Neural cell (in vitro differentiated cells): ENCODE results near the gene ARHGAP6. TPM values are rescaled to one million over a fixed set of nuclear protein-coding genes. Genes with fewer than 3 reads are reported as not detected.

ENCODE experiments used
- H2AFZ ChIP-seq: fragments of 200-600, 300-800 bp; sonication (generic), shearing (Covaris generic); 2 replicates; pipeline ENCODE4 v1.6.0; 2014; ENCODE audit warnings: low read depth, mild to moderate bottlenecking, antibody characterized with exemption, low read length, moderate library complexity
- H3F3A ChIP-seq: fragments of 200-600 bp; shearing (Covaris generic); 2 replicates; pipeline ENCODE4 v1.6.1; 2016; ENCODE audit warnings: mild to moderate bottlenecking, moderate library complexity, mixed read lengths, antibody characterized with exemption, low read length; ENCODE audit not compliant: insufficient read depth, poor library complexity, severe bottlenecking
- H3K27ac ChIP-seq: fragments of 200-600, 300-800 bp; sonication (generic), shearing (Covaris generic); 2 replicates; pipeline ENCODE4 v1.5.1; 2014; ENCODE audit warnings: mild to moderate bottlenecking, low read length, moderate library complexity
- H3K27me3 ChIP-seq: fragments of 300-800, 200-600 bp; sonication (generic), shearing (Covaris generic); 2 replicates; pipeline ENCODE4 v1.6.0; 2014; ENCODE audit warnings: mild to moderate bottlenecking, low read depth, low read length, moderate library complexity; ENCODE audit not compliant: insufficient read depth
- H3K36me3 ChIP-seq: fragments of 300-800, 200-600 bp; sonication (generic), shearing (Covaris generic); 2 replicates; pipeline ENCODE4 v1.5.1; 2014; ENCODE audit warnings: mild to moderate bottlenecking, antibody characterized with exemption, low read length, moderate library complexity; ENCODE audit not compliant: insufficient read depth
- H3K4me2 ChIP-seq: fragments of 300-800, 200-600 bp; sonication (generic), shearing (Covaris generic); 2 replicates; pipeline ENCODE4 v1.6.0; 2014; ENCODE audit warnings: mild to moderate bottlenecking, low read length
- H3K4me3 ChIP-seq: fragments of 300-800, 200-600 bp; sonication (generic), shearing (Covaris generic); 2 replicates; pipeline ENCODE4 v1.5.1; 2014; ENCODE audit warnings: mild to moderate bottlenecking, low read length, moderate library complexity
- H3K79me2 ChIP-seq: fragments of 200-600 bp; shearing (Covaris generic); replicated peaks from 2 replicates; pipeline ENCODE4 v1.6.0; 2014; ENCODE audit warnings: mild to moderate bottlenecking, low read length, moderate library complexity; ENCODE audit not compliant: insufficient read depth
- H3K9ac ChIP-seq: fragments of 300-800, 200-600 bp; sonication (generic), shearing (Covaris generic); 2 replicates; pipeline ENCODE4 v1.6.1; 2016; ENCODE audit warnings: mild to moderate bottlenecking, low read length, mixed read lengths
- H3K9me2 ChIP-seq: fragments of 200-600 bp; shearing (Covaris generic); 2 replicates; pipeline ENCODE4 v1.6.1; 2016; ENCODE audit warnings: mild to moderate bottlenecking, low read length, mixed read lengths; ENCODE audit not compliant: insufficient read depth
- H3K9me3 ChIP-seq: fragments of 200-600, 300-800 bp; sonication (generic), shearing (Covaris generic); 2 replicates; pipeline ENCODE4 v1.6.1; 2016; ENCODE audit warnings: mild to moderate bottlenecking, mixed run types, low read length, moderate library complexity, mixed read lengths
- H4K20me1 ChIP-seq: fragments of 200-600 bp; shearing (Covaris generic); 2 replicates; pipeline ENCODE4 v1.6.1; 2016; ENCODE audit warnings: mild to moderate bottlenecking, mixed run types; ENCODE audit not compliant: insufficient read depth
- EP300 ChIP-seq: fragments of 450-650 bp; conservative IDR thresholded peaks from 2 replicates; pipeline ENCODE4 v1.6.1; 2014; ENCODE audit warnings: antibody characterized with exemption, mild to moderate bottlenecking, moderate library complexity; ENCODE audit not compliant: poor library complexity, severe bottlenecking
- EZH2 ChIP-seq: fragments of 200-600, 300-800 bp; shearing (Covaris generic), sonication (generic); IDR thresholded peaks from 2 replicates; pipeline ENCODE4 v1.6.1; 2014; ENCODE audit warnings: antibody characterized with exemption, low read length, borderline replicate concordance, mild to moderate bottlenecking; ENCODE audit not compliant: insufficient read depth, poor library complexity, severe bottlenecking
- MXI1 ChIP-seq: fragments of 450-650 bp; conservative IDR thresholded peaks from 2 replicates; pipeline ENCODE4 v1.6.1; 2014; ENCODE audit warnings: antibody characterized with exemption, mild to moderate bottlenecking; ENCODE audit not compliant: poor library complexity, severe bottlenecking
- POLR2AphosphoS5 ChIP-seq: IDR thresholded peaks from 2 replicates; pipeline ENCODE4 v1.6.1; 2012
- RAD21 ChIP-seq: fragments of 450-650 bp; conservative IDR thresholded peaks from 2 replicates; pipeline ENCODE4 v1.6.1; 2014; ENCODE audit warnings: antibody characterized with exemption, mild to moderate bottlenecking, moderate library complexity
- SMC3 ChIP-seq: fragments of 450-650 bp; conservative IDR thresholded peaks from 2 replicates; pipeline ENCODE4 v1.6.1; 2014; ENCODE audit warnings: antibody characterized with exemption, mild to moderate bottlenecking, moderate library complexity; ENCODE audit not compliant: poor library complexity
- TAF1 ChIP-seq: IDR thresholded peaks from 2 replicates; pipeline ENCODE4 v1.6.1; 2012; ENCODE audit warnings: low read depth
- polyA plus RNA-seq: library from polyadenylated mRNA; depleted of rRNA; stranded (reverse); fragments of >200 nt; gene quantifications from 2 replicates; pipeline ENCODE4 v1.2.3, GENCODE V29; 2014
- TF ChIP-seq, protein P1 (sequence below): IDR thresholded peaks from 2 replicates; pipeline ENCODE4 v1.6.1; 2012; ENCODE audit warnings: borderline replicate concordance
- TF ChIP-seq, protein P2 (sequence below): fragments of 450-650 bp; IDR thresholded peaks from 2 replicates; pipeline ENCODE4 v1.5.1; 2014; ENCODE audit warnings: antibody characterized with exemption, mild to moderate bottlenecking, moderate library complexity; ENCODE audit not compliant: poor library complexity, severe bottlenecking

ARHGAP6 gene
- polyA plus RNA-seq, 1 donor from 2014 or later, result 0.40 TPM

DNA sequence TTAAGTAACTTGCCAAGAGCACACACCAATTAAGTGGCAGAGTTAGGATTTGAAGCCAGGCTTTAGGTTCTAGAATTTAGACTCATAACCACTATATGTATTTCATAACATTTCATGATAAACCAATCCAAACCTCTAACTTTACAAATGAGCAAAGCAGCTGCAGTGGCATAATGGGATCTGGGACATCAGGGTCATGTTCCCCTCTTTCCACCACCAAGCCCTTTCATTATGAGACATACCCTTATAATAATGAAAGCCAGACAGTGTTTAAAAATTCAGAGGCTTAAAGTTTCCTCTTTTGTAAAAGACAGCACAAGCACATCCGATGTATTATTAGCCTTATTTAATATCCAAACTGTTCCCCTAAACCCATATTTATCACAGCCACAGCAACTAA, 400.8 kb downstream of the ARHGAP6 start:
- Histone ChIP-seq H3K4me2 (no peak overlapping the region), H4K20me1 (no peaks in the 10 kb centered on the region), H3K27me3 (no peaks in the 10 kb centered on the region), H3K79me2 (no peaks in the 10 kb centered on the region), H2AFZ (no peak overlapping the region), H3K4me3 (no peak overlapping the region), H3K9me2 (no peaks in the 10 kb centered on the region), H3K27ac (no peak overlapping the region), H3K36me3 (no peaks in the 10 kb centered on the region), H3K9me3 (no peaks in the 10 kb centered on the region), H3K9ac (no peak overlapping the region), H3F3A (no peaks in the 10 kb centered on the region)
- TF ChIP-seq EP300, result no peak
- no peak for TF ChIP-seq POLR2AphosphoS5
- TF ChIP-seq, protein P1, sequence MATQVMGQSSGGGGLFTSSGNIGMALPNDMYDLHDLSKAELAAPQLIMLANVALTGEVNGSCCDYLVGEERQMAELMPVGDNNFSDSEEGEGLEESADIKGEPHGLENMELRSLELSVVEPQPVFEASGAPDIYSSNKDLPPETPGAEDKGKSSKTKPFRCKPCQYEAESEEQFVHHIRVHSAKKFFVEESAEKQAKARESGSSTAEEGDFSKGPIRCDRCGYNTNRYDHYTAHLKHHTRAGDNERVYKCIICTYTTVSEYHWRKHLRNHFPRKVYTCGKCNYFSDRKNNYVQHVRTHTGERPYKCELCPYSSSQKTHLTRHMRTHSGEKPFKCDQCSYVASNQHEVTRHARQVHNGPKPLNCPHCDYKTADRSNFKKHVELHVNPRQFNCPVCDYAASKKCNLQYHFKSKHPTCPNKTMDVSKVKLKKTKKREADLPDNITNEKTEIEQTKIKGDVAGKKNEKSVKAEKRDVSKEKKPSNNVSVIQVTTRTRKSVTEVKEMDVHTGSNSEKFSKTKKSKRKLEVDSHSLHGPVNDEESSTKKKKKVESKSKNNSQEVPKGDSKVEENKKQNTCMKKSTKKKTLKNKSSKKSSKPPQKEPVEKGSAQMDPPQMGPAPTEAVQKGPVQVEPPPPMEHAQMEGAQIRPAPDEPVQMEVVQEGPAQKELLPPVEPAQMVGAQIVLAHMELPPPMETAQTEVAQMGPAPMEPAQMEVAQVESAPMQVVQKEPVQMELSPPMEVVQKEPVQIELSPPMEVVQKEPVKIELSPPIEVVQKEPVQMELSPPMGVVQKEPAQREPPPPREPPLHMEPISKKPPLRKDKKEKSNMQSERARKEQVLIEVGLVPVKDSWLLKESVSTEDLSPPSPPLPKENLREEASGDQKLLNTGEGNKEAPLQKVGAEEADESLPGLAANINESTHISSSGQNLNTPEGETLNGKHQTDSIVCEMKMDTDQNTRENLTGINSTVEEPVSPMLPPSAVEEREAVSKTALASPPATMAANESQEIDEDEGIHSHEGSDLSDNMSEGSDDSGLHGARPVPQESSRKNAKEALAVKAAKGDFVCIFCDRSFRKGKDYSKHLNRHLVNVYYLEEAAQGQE, result no peak
- TF ChIP-seq EZH2, result no peak
- TF ChIP-seq, protein P2, sequence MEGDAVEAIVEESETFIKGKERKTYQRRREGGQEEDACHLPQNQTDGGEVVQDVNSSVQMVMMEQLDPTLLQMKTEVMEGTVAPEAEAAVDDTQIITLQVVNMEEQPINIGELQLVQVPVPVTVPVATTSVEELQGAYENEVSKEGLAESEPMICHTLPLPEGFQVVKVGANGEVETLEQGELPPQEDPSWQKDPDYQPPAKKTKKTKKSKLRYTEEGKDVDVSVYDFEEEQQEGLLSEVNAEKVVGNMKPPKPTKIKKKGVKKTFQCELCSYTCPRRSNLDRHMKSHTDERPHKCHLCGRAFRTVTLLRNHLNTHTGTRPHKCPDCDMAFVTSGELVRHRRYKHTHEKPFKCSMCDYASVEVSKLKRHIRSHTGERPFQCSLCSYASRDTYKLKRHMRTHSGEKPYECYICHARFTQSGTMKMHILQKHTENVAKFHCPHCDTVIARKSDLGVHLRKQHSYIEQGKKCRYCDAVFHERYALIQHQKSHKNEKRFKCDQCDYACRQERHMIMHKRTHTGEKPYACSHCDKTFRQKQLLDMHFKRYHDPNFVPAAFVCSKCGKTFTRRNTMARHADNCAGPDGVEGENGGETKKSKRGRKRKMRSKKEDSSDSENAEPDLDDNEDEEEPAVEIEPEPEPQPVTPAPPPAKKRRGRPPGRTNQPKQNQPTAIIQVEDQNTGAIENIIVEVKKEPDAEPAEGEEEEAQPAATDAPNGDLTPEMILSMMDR, result no peak
- TF ChIP-seq SMC3, result no peak
- TF ChIP-seq RAD21, result no peak
- no peak for TF ChIP-seq TAF1
- no peak for TF ChIP-seq MXI1

DNA sequence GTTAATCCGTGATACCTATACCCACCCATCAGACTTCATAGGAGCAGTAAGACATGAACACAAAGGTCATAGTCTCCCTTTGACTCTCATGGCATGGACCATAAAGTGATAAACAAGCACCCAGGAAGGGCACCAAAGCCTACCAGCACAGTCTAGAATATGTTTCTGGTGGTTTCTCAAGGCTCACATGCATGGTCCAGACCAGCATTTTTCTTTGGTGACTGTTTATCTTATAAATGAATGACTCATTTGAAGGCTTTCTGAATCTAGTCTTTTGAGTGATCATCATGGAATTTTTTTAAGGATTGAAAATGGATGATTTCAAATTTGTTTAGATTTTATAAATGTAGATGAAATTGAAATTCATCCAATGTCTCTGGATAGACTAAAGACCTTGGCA, 404.5 kb downstream of the ARHGAP6 start:
- no peaks in the 10 kb centered on the region for H3K79me2 ChIP-seq
- no peak overlapping the region for H3K9ac ChIP-seq
- no peaks in the 10 kb centered on the region for H4K20me1 ChIP-seq
- no peak overlapping the region for H3K27ac ChIP-seq
- no peaks in the 10 kb centered on the region for H3F3A ChIP-seq
- no peak overlapping the region for H3K4me3 ChIP-seq
- H3K9me2 ChIP-seq, result no peaks in the 10 kb centered on the region
- H2AFZ ChIP-seq, result no peak overlapping the region
- H3K4me2 ChIP-seq, result no peak overlapping the region
- no peaks in the 10 kb centered on the region for H3K9me3 ChIP-seq
- H3K36me3 ChIP-seq, result no peaks in the 10 kb centered on the region
- H3K27me3 ChIP-seq, result no peaks in the 10 kb centered on the region
- TF ChIP-seq EP300 (no peak), MXI1 (no peak), TAF1 (no peak), POLR2AphosphoS5 (no peak), SMC3 (no peak), EZH2 (no peak), RAD21 (no peak)
- TF ChIP-seq, protein P1, result no peak
- TF ChIP-seq, protein P2, result no peak
